ENCODE results near the gene SIVA1. TPM values are rescaled to one million over a fixed set of nuclear protein-coding genes. Genes with fewer than 3 reads are reported as not detected.

Gene SIVA1
- total and polyA plus RNA-seq, 9 of the 15 experiments (the other 6 are each of a cell fraction or from before 2014, with no cell fraction given): 4.2 to 186 (median 54.2) TPM

GRCh38 chr14:104752423-104752734, 568 bp upstream of the SIVA1 start (continued):
- TF ChIP-seq MNT (conservative IDR thresholded peaks at IDR 0.05): no peak
- TF ChIP-seq PTRF (tag; IDR thresholded peaks at IDR 0.05): no peak

- Histone ChIP-seq H3K4me1 (replicated peaks in 1 of 2; ENCODE audit: control insufficient read depth in 2 of 2, insufficient read depth in 2 of 2, low read length in 2 of 2) (peaks cover 9 to 44% of the 10 kb centered on the region in 2 experiments; a peak in 3 of 5 replicates), H3K27ac (ENCODE audit: extremely low read depth, low read depth, low read length) (peak overlapping the region; percentile 89), H3K4me2 (ENCODE audit: insufficient read depth, low read length) (peak overlapping the region; percentile 82), H2AFZ (ENCODE audit: low read depth, low read length) (no peak overlapping the region), H3K36me3 (ENCODE audit: control insufficient read depth, insufficient read depth, low read length) (peaks cover 38% of the 10 kb centered on the region; the same call in 2 of the 3 replicates), H4K20me1 (replicated peaks; ENCODE audit: control insufficient read depth, insufficient read depth, low read length) (0 out of 2 replicates have a peak, but pooled peaks cover 8% of the 10 kb centered on the region), H3K27me3 (ENCODE audit: control insufficient read depth in 2 of 2, insufficient read depth in 2 of 2, low read length in 2 of 2) (no peaks in the 10 kb centered on the region), H3K9me1 (ENCODE audit: control insufficient read depth, insufficient read depth, low read length) (no peaks in the 10 kb centered on the region), H3K9ac (ENCODE audit: insufficient read depth in 1 of 2, low read depth in 2 of 2, low read length in 2 of 2) (peak overlapping the region; percentile 95 to 96), H3K79me2 (ENCODE audit: control insufficient read depth, insufficient read depth, low read length) (peaks cover 26% of the 10 kb centered on the region), H3K9me3 (replicated peaks; ENCODE audit: control insufficient read depth, insufficient read depth, low read depth, low read length) (0 out of 2 replicates have a peak, but pooled peaks cover 4% of the 10 kb centered on the region), H3K4me3 (peak overlapping the region; percentile 98)
- 0 out of 2 replicates have a peak, but pooled peaks have one; percentile 42 for TF ChIP-seq KAT7 (CRISPR knock-in tag; IDR thresholded peaks at IDR 0.05; ENCODE audit: borderline replicate concordance)
- no peak for TF ChIP-seq TRIM24 (IDR thresholded peaks at IDR 0.05)
- TF ChIP-seq RBFOX2 (IDR thresholded peaks at IDR 0.05; ENCODE audit: low read depth, low read length): peak; percentile 22; the same call in 1 of the 2 replicates
- in situ Hi-C loops (cut with MboI) (no loop called here), intact Hi-C loops (cut with micrococcal nuclease) (loop anchor here (5.0 kb wide), 1 partner anchor 74 kb away; no protein-coding TSS in a partner anchor)
- CTCF ChIA-PET (ENCODE audit: low intra/inter-chr PET ratio): no interaction called here
- FAIRE-seq (no peak), DNase-seq (ENCODE audit: extremely low read depth in 1 of 4, low spot score in 3 of 4) (no peak), ATAC-seq (no peak)
- BruUV-seq (replicated peaks): no TSS peak
- POLR2A ChIA-PET: interaction anchor here (0.6 to 1.4 kb wide), 6 partner anchors 10 to 284 kb away, joined by 3 to 6 read pairs (median 4); no protein-coding TSS in a partner anchor
- 0% methylated on average over 24 of the region's 30 CpGs for WGBS (ENCODE audit: insufficient coverage, low coverage, missing lambda C conversion rate)
Observed at GRCh38 chr14:104753528-104754212, 723 bp downstream of the SIVA1 start.

All from K562 (cell line).